IPS-18c (cell line): ENCODE results near the gene SOX10.
"Not testable (repeated sequence)": the region's sequence is repeated elsewhere in the genome, so short reads cannot be mapped to it uniquely, and the experiment has no call there.

Experiments used
- H3K4me3 ChIP-seq: 2 replicates; pipeline ENCODE4 v1.7.0; 2013; ENCODE audit warnings: low read depth, mild to moderate bottlenecking, low read length, moderate library complexity; ENCODE audit not compliant: insufficient read depth
- H3K9me3 ChIP-seq: one replicate; pipeline ENCODE4 v1.6.1; 2013; ENCODE audit warnings: mild to moderate bottlenecking, low read length, moderate library complexity; ENCODE audit not compliant: control insufficient read depth, insufficient read depth

SOX10 gene

DNA sequence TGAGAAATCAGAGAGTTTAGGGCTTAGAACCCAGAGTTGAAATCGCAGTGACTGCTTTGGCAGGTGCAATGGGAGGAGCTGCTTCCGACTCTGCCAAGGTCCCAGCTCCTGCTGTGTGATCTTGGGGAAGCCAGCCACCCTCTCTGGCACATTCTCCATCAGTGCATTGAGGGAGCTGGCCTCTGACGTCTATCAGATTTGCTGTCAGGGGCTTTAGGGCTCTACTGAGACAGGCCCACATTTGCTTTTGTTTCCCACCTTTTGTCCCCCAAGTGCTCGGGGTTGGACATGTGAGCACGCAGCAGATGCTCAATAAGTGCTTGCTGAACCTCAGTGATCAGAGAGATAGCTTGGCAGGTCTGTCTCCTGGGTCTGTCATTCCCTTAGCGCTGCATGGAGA, 10.6 kb upstream of the SOX10 start:
- Histone ChIP-seq H3K4me3 (no peak overlapping the region), H3K9me3 (no peaks in the 10 kb centered on the region)

DNA sequence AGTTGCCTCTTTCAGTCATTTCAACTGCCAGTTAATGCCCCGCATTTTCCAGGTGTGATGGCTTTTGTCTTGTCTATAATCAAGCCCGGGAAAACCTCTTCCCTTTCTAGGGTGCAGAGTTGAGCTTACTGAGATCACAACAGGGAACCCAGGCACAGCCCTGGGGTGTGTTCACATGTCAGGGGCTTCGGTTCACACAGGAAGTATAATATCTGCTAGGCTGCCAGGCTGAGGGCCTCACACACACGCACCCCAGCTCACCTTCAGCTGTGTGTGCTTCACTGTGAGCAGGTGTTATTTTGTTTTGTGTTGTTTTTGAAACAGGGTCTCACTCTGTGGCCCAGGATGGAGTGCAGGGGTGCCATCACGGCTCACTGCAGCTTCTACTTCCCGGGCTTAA, 9.7 kb upstream of the SOX10 start:
- Histone ChIP-seq H3K4me3 (no peak overlapping the region), H3K9me3 (no peaks in the 10 kb centered on the region)

DNA sequence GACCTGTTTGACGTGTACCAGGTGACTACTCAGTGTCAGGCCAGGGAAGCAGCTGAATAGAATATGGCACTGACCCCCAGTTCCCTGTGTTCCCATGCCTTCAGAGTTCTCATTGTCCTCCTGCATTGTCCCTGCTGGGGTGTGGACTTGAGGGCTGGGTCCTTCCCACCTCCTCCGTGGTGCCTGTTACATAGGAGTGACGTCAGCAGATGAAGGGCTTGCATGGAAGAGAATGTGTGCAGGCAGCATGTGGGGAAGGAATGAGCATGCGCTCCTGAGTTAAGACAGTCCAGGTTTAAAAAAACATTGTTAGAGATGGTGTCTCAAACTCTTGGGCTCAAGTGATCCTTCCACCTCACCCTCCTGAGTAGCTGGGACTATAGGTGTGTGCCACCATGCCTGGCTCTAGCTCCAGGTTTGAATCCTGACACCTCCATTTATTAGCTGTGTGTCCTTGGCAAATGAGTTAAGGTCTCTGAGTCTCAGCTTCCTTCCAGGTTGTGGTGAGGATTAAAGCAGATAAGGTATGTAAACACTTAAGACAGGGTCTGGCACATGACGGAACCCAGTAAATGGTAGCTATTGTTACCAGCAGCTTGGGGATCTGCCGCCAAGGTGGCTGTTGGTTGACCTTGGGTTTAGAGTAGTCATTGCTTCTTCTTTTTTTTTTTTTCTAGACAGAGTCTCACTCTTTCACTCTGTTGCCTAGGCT, 7.5 kb upstream of the SOX10 start:
- Histone ChIP-seq H3K9me3 (no peaks in the 10 kb centered on the region), H3K4me3 (no peak overlapping the region)

DNA sequence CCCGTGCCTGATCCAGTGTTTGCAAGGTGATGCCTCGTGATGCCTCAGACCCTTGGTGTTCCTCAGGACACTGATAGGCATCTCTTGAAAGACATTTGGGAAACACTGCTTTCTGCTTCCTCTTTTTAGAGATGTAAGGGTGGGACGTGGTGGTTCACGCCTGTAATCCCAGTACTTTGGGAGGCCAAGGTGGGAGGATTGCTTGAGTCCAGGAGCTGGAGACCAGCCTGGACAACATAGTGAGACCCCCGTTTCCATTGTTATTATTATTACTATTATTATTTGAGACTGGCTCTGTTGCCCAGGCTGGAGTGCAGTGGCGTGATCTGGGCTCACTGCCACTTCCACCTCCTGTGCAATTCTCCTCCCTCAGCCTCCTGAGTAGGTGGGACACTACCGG, 6.5 kb upstream of the SOX10 start:
- Histone ChIP-seq H3K9me3 (no peaks in the 10 kb centered on the region), H3K4me3 (no peak overlapping the region)

GRCh38 chr22:37990301-37990700, 5.9 kb upstream of the SOX10 start:
- Histone ChIP-seq H3K4me3 (no peak overlapping the region), H3K9me3 (no peaks in the 10 kb centered on the region)

DNA sequence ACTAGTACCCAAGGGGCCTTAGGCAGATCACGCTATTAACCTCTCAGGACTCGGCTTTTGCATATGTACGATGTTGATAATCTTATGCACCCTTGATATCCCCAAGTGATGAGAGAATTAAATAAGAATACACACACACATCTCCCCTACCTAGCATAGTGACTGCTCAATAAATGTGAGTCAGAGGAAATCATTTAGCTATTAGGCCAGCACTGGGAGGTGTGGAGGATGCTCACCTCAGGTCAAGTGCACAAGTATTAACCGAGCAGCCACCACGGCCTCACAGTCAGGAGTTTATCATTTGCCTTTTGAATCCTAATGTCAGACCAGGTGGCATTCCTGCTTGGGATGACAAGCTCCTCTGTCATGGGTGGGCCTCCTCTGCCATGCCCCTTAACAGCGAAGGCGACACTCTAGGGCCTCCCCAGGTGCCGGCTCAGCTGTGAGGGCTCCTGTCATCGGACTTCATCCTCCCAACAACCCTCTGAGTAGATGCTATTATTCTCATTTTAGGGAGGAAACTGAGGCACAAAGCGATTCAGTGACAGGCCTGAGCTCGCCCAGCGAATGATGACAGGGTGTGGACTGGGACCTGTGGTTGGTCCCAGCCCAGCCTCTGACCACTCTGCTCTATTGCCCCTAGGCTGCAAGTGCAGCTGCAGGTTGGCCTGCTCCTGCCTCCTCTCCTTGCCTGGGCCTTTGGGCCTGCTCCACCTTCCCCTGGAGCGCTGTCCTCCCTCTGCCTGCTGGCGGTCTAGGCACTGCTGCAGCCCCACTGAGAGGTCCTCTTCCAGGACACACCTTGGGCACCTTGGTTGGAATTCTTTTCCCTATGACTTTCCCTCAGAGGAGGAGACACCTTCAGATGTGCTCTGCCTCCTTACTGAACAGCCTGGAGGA, 5.0 kb upstream of the SOX10 start:
- H3K4me3 ChIP-seq: no peak overlapping the region
- H3K9me3 ChIP-seq: no peaks in the 10 kb centered on the region

GRCh38 chr22:37986371-37986770, 2.0 kb upstream of the SOX10 start:
- no peaks in the 10 kb centered on the region for H3K9me3 ChIP-seq
- H3K4me3 ChIP-seq: no peak overlapping the region

- Histone ChIP-seq H3K9me3 (no peaks in the 10 kb centered on the region), H3K4me3 (no peak overlapping the region)
Measured at GRCh38 chr22:37985751-37986281, 1.5 kb upstream of the SOX10 start.

DNA sequence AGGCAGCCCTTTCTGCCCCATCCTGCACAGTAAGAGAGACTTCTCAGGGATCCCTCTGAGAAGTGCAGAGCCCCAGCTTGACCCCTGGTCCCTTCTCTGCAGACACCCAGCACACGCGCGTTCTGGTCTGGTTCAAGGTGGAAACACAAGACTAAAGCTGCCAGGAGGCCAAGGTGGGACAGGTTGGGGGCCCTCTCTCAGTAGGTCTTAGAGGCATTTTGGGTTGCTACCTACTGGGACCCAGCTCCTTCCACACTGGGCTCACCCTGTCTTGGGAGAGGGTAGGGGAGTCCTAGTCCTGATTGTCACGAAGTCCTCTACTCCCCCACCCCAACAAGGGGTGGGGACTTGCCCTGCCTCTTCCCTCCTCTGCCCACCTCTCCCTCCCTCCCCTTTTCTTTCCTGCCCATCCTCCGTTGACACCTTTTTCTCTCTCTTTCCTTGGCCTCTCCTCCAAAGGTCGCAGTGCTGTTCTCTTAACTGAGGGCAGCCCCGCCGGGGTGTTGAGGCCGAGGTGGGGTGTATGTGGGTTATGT, 763 bp upstream of the SOX10 start:
- H3K4me3 ChIP-seq: no peak overlapping the region
- H3K9me3 ChIP-seq: no peaks in the 10 kb centered on the region

- H3K9me3 ChIP-seq: no peaks in the 10 kb centered on the region
- H3K4me3 ChIP-seq: peak overlapping the region; percentile 41; the same call in 1 of the 2 replicates
Measured at GRCh38 chr22:37982938-37983859, 1.2 kb downstream of the SOX10 start.

GRCh38 chr22:37982151-37982785, 2.1 kb downstream of the SOX10 start:
- no peak overlapping the region for H3K4me3 ChIP-seq

DNA sequence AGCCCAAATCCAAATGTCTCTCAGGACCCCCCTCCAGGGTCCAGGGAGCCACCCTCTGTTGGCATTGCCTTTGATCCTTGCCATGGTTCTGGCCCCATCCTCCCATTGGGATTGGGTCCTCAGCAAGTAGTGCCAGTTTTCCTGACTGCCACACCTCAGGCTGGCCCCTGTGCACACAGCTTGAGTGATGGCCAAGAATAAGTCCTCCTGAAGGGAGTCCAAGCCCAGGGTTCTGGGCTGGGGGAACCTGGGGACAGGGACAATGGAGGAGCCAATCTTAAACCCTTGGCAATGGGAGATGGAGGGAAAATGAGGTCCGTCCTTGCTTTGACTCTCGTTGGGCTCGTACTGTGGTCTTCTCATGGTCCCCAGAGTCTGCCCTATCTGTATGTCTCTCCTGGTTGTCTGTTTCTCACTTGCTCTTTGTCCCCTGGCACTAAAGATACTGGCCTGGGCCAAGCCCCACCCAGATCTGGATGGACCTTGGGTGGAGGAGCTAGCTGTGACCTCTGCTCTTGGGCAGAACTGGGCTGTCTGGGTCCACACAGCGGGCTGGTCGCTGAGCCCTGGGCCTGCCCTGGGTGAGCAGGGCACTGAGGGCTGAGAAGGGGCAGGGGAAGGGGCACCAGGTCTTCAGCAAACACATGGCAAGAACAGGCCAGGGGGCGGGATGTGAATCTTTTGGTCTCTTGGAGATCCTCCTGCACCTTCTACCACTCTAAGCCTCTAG, 2.9 kb downstream of the SOX10 start:
- H3K9me3 ChIP-seq: no peaks in the 10 kb centered on the region
- no peak overlapping the region for H3K4me3 ChIP-seq

More at GRCh38 chr22:37982151-37982785, 2.1 kb downstream of the SOX10 start:
- no peaks in the 10 kb centered on the region for H3K9me3 ChIP-seq

DNA sequence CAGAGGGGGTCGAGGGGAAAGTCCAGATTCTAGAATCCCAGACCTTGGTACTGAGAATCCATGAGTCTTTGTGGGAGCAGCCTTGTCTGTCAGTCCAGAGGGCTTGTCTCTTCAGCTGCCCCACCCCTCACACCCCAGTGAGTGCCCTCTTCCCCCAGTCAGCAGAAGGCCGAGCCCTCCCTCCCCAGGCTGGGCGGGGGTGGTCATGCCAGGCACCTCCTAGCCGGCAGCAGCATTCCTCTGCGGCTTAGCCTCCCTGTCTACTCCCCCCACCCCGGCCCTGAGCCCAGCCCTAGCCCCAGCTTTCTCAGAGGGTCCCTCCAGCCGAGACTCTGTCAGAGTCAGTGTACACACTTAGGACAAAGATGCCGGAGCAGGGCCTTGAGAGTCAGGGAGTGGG, 4.6 kb downstream of the SOX10 start:
- Histone ChIP-seq H3K4me3 (no peak overlapping the region; the same call in 1 of the 2 replicates), H3K9me3 (no peaks in the 10 kb centered on the region)

DNA sequence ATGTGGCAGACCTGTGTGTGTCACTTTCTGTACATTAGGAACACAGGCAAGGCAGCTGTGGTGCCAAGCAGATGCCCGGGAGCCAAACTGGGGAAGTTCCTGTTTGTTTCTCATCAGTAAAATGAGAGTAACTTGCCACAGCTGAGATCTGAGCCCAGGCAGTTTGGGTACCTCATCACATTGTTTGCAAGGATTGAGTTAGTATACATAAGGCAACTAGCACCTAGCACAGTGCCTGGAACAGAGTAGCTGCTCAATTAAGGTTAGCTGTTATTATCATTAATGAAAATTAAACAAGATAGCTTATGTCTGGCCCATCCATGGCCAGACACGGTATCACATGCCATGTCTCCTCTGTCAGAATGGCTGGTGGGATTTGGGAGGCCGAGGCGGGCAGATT, 7.8 kb downstream of the SOX10 start:
- H3K4me3 ChIP-seq: no peak overlapping the region
- no peaks in the 10 kb centered on the region for H3K9me3 ChIP-seq

GRCh38 chr22:37976022-37976421, 8.3 kb downstream of the SOX10 start:
- not testable (repeated sequence) for H3K4me3 ChIP-seq, H3K9me3 ChIP-seq

- Histone ChIP-seq H3K4me3 (no peak overlapping the region), H3K9me3 (no peaks in the 10 kb centered on the region)
Measured at GRCh38 chr22:37975153-37975552, 9.2 kb downstream of the SOX10 start.
